ENCODE data around the gene GRIN2A. TPM values are rescaled to one million over a fixed set of nuclear protein-coding genes. Genes with fewer than 3 reads are reported as not detected.

Gene GRIN2A
- total and polyA plus RNA-seq, 4 donors: 0.13 to 3.3 (median 1.1) TPM

Other genes starting within 250 kb of the GRIN2A start
- 10 to 100 TPM in 1 of 2 donors, 1 to 10 TPM in 1; 9.6 to 15.5 TPM for gene ATF7IP2, start 203.6 kb upstream of the GRIN2A start, total RNA-seq
- gene ATF7IP2, start 203.6 kb upstream of the GRIN2A start, polyA plus RNA-seq: 10 to 100 TPM in 1 of 2 donors, 1 to 10 TPM in 1; 4.9 to 21.2 TPM

All from aorta (tissue), 4 donors.